D721Med (cell line): ENCODE measurements around the gene GPR55.
A peak's percentile ranks its signal among the peaks of the same experiment; 100 is the strongest.

Experiments
- DNase-seq: peaks from one replicate; pipeline ENCODE4 v3.0.0; 2011; ENCODE audit warnings: low spot score; ENCODE audit not compliant: insufficient read length
- FAIRE-seq: peaks from 2 replicates; lab custom pipeline; 2011; peaks lifted over from hg19 to GRCh38; lab: Jason Lieb, UNC
- TF ChIP-seq, protein P1 (sequence below): IDR thresholded peaks from 2 replicates; pipeline ENCODE4 v1.5.1; 2012; ENCODE audit warnings: mild to moderate bottlenecking, control low read depth; ENCODE audit not compliant: insufficient read depth; ENCODE audit errors: missing control alignments

The GPR55 gene

DNA sequence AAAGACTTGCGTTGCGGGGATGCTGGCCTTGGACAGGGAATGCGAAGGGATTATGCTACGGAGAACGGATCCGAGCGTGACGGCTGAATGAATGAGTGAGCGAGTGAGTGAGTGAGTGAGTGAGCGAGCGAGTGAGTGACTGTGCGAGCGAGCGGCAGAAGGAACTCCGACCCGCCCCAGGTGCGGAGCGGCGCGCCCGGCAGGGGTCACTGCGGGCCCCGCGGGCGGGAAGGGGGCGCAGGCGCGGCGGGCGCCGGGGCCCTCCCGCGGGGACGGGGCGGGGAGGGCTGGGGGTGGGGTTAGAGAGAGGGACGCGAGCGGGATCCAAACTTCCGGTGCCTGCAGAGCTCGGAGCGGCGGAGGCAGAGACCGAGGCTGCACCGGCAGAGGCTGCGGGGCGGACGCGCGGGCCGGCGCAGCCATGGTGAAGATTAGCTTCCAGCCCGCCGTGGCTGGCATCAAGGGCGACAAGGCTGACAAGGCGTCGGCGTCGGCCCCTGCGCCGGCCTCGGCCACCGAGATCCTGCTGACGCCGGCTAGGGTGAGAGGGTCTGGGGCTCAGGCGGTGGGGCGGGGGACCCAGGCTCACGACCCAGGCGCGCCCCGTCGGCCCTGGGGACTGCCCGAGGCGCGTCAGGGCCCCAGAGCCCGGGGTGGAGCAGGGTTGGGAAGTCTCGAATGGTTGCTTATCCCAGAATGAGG lies 60.3 kb downstream of the GPR55 start, which contains the start of gene ITM2C:
TSS of gene ITM2C (plus strand) at position 338 of the 702 bp plus-strand sequence. CDS start at position 422, 84 bp downstream.
- DNase-seq (peak; percentile 88), FAIRE-seq (no peak)
- TF ChIP-seq, protein P1, sequence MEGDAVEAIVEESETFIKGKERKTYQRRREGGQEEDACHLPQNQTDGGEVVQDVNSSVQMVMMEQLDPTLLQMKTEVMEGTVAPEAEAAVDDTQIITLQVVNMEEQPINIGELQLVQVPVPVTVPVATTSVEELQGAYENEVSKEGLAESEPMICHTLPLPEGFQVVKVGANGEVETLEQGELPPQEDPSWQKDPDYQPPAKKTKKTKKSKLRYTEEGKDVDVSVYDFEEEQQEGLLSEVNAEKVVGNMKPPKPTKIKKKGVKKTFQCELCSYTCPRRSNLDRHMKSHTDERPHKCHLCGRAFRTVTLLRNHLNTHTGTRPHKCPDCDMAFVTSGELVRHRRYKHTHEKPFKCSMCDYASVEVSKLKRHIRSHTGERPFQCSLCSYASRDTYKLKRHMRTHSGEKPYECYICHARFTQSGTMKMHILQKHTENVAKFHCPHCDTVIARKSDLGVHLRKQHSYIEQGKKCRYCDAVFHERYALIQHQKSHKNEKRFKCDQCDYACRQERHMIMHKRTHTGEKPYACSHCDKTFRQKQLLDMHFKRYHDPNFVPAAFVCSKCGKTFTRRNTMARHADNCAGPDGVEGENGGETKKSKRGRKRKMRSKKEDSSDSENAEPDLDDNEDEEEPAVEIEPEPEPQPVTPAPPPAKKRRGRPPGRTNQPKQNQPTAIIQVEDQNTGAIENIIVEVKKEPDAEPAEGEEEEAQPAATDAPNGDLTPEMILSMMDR = peak; percentile 50

DNA sequence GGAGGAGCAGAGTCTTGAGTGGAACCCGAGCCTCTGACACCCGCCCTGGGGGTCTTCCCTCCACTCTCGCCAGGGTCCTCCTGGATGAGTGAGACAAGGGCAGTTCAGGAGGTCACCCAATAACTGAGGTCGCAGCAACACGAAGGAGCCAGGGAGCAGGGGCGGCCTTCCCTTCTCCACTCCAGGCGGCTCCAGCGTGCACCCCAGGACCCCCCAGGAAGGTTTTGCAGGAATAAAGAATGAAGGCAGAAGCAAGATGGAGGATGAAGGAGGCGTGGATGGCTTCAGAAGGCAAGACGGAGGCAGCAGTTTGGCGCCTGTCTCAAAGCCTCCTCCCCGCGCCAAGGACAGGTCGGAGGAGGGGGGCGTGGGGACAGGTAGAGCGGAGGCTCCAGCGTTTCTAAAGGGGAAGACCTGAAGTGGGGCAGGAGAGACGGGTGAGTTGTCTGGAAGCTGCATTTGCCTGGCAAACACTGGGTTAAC lies 60.9 kb downstream of the GPR55 start:
- TF ChIP-seq, protein P1 = no peak

GRCh38 chr2:230863442-230864121 lies 61.5 kb downstream of the GPR55 start:
- FAIRE-seq = no peak
- TF ChIP-seq, protein P1 = no peak
- no peak for DNase-seq

More for the DNA sequence above, 60.9 kb downstream of the GPR55 start:
- no peak for DNase-seq
- no peak for FAIRE-seq

DNA sequence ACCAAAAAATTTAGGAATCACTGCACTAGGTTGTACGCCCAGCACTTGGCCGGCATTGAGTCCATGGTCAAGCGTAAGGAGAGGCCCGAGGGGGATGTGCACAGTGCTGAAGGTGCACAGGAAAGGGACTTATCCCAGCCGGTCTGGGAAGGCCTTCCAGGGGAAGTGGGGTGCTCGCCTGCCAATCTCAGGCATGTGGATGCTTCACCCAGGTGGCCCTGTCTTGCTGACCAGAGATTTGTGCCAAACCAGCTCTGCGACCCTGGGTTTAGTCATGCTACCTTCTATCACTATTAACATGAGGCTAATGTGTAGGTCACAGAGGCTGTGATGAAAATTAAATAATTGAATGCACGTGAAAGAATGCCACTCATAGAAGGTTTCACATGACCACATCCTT lies 62.0 kb downstream of the GPR55 start:
- FAIRE-seq = no peak

GRCh38 chr2:230862292-230862691 lies 62.8 kb downstream of the GPR55 start:
- DNase-seq (no peak), FAIRE-seq (no peak)
- TF ChIP-seq, protein P1 = no peak

More for the DNA sequence above, 62.0 kb downstream of the GPR55 start:
- DNase-seq = no peak
- TF ChIP-seq, protein P1 = no peak

- DNase-seq (no peak), FAIRE-seq (no peak)
- TF ChIP-seq, protein P1 = no peak
Measured at GRCh38 chr2:230861552-230862255, 63.3 kb downstream of the GPR55 start.
